K562 (cell line): ENCODE data around the gene LDLR. TPM values are rescaled to one million over a fixed set of nuclear protein-coding genes. Genes with fewer than 3 reads are reported as not detected.

Experiments used
- ATAC-seq: fragments of 200-7000 bp; cut with Tn5 transposase; 3 replicates; pipeline ENCODE4 v1.9.1; 2020; ENCODE audit warnings: moderate library complexity
- BruUV-seq: library from RNA; stranded (reverse); fragments of 400-500 nt; replicated peaks from 2 replicates; lab custom pipeline; 2021; lab: Mats Ljungman, UMichigan
- CTCF ChIA-PET: fragments of 300-600 bp; formaldehyde crosslinking; extraction: SDS; loops from one replicate; lab custom pipeline; 2021; ENCODE audit warnings: low intra/inter-chr PET ratio; lab: Yijun Ruan, JAX
- POLR2A ChIA-PET: fragments of 300-600, 350-650 bp; sonication (Branson Sonifier 250); formaldehyde crosslinking; extraction: SDS; loops from one replicate; lab custom pipeline; 2021; ENCODE audit warnings: antibody characterized with exemption, inconsistent platforms; lab: Yijun Ruan, JAX
- DNase-seq, 4 experiments: peaks; one replicate each; pipeline versions ENCODE4 v3.0.0 to v3.0.0-alpha.2; 2011 to 2018; ENCODE audit warnings: low spot score in 3 of 4, mixed read lengths in 3 of 4; ENCODE audit errors: extremely low read depth in 1 of 4
- FAIRE-seq: peaks from 2 replicates; lab custom pipeline; 2011; peaks lifted over from hg19 to GRCh38; lab: Jason Lieb, UNC
- H2AFZ ChIP-seq: 2 replicates; pipeline ENCODE4 v1.6.0; 2011; ENCODE audit warnings: low read depth, low read length, control low read depth, inconsistent platforms
- H3K27ac ChIP-seq: fragments of 200-600 bp; 3 replicates; pipeline ENCODE4 v1.8.0; 2011; ENCODE audit warnings: low read depth, mild to moderate bottlenecking, control low read depth, inconsistent platforms, low read length, moderate library complexity, mixed read lengths; ENCODE audit errors: extremely low read depth
- H3K27me3 ChIP-seq, 2 experiments: fragments of 300-600 bp in 1 of 2; 2 replicates in 1 of 2; 3 replicates in 1 of 2; pipeline versions ENCODE4 v1.6.0 to v1.8.0; 2011; ENCODE audit warnings: inconsistent platforms in 2 of 2, low read length in 2 of 2, mild to moderate bottlenecking in 1 of 2, mixed read lengths in 1 of 2, moderate library complexity in 1 of 2; ENCODE audit not compliant: control insufficient read depth in 2 of 2, insufficient read depth in 2 of 2
- H3K36me3 ChIP-seq: fragments of 300-600 bp; 3 replicates; pipeline ENCODE4 v1.8.0; 2011; ENCODE audit warnings: mild to moderate bottlenecking, low read length, inconsistent platforms; ENCODE audit not compliant: control insufficient read depth, insufficient read depth
- H3K4me1 ChIP-seq, 2 experiments: fragments of 200-600 bp in 1 of 2; replicated peaks in 1 of 2; 2 replicates in 1 of 2; 3 replicates in 1 of 2; pipeline versions ENCODE4 v1.5.1 to v1.8.0; 2011; ENCODE audit warnings: inconsistent platforms in 2 of 2, low read length in 2 of 2, mild to moderate bottlenecking in 1 of 2, mixed read lengths in 1 of 2, moderate library complexity in 1 of 2; ENCODE audit not compliant: control insufficient read depth in 2 of 2, insufficient read depth in 2 of 2
- H3K4me2 ChIP-seq: 2 replicates; pipeline ENCODE4 v1.6.1; 2011; ENCODE audit warnings: low read length, control low read depth, inconsistent platforms, mixed read lengths; ENCODE audit not compliant: insufficient read depth
- H3K4me3 ChIP-seq: fragments of 200-600 bp; sonication (generic), shearing (Covaris generic); 2 replicates; pipeline ENCODE4 v1.5.1; 2016; ENCODE audit warnings: control low read depth, inconsistent platforms
- H3K79me2 ChIP-seq: fragments of 200-600 bp; 3 replicates; pipeline ENCODE4 v1.8.0; 2011; ENCODE audit warnings: low read length, inconsistent platforms; ENCODE audit not compliant: control insufficient read depth, insufficient read depth
- H3K9ac ChIP-seq, 2 experiments: 2 replicates each; pipeline versions ENCODE4 v1.6.0 to v1.6.1; 2011; ENCODE audit warnings: low read depth in 2 of 2, low read length in 2 of 2, control low read depth in 1 of 2, inconsistent platforms in 1 of 2, mild to moderate bottlenecking in 1 of 2, mixed read lengths in 1 of 2; ENCODE audit not compliant: insufficient read depth in 1 of 2
- H3K9me1 ChIP-seq: one replicate; pipeline ENCODE4 v1.6.0; 2011; ENCODE audit warnings: inconsistent platforms, mild to moderate bottlenecking, low read length, moderate library complexity; ENCODE audit not compliant: control insufficient read depth, insufficient read depth
- H3K9me3 ChIP-seq: replicated peaks from 2 replicates; pipeline ENCODE4 v1.5.1; 2011; ENCODE audit warnings: low read depth, low read length, inconsistent platforms; ENCODE audit not compliant: control insufficient read depth, insufficient read depth
- H4K20me1 ChIP-seq: replicated peaks from 2 replicates; pipeline ENCODE4 v1.6.1; 2011; ENCODE audit warnings: low read length, inconsistent platforms, mixed read lengths; ENCODE audit not compliant: control insufficient read depth, insufficient read depth
- E2F8 ChIP-seq: fragments of 450-650 bp; IDR thresholded peaks from 2 replicates; pipeline ENCODE4 v1.7.1; 2018; ENCODE audit warnings: mild to moderate bottlenecking, low read depth; ENCODE audit not compliant: partially characterized antibody
- REST ChIP-seq, 2 experiments: fragments of 450-650 bp; formaldehyde crosslinking in 1 of 2; IDR thresholded peaks; 2 replicates each; pipeline versions ENCODE4 v1.4.0 to v1.6.1; 2014 to 2020; ENCODE audit warnings: mild to moderate bottlenecking in 2 of 2, borderline replicate concordance in 1 of 2, low read depth in 1 of 2
- SIX5 ChIP-seq, 2 experiments: IDR thresholded peaks; 2 replicates each; pipeline ENCODE4 v1.6.1; 2011; ENCODE audit warnings: low read length in 2 of 2, borderline replicate concordance in 1 of 2, low read depth in 1 of 2, mild to moderate bottlenecking in 1 of 2, moderate library complexity in 1 of 2; ENCODE audit not compliant: insufficient read depth in 1 of 2
- ZNF165 ChIP-seq: fragments of 250-450 bp; sonication (Bioruptor Pico); IDR thresholded peaks from 2 replicates; pipeline ENCODE4 v1.4.0; 2020; ENCODE audit warnings: borderline replicate concordance
- ZNF584 ChIP-seq: fragments of 200-800 bp; sonication (Bioruptor generic); IDR thresholded peaks from 2 replicates; pipeline ENCODE4 v1.6.1; 2016; ENCODE audit warnings: low read depth, mild to moderate bottlenecking, missing genetic modification characterization, missing compliant biosample characterization
- ZNF655 ChIP-seq: fragments of 250-450 bp; sonication (Bioruptor Pico); IDR thresholded peaks from 2 replicates; pipeline ENCODE4 v1.5.0; 2021
- ZNF695 ChIP-seq: fragments of 450-650 bp; formaldehyde crosslinking; IDR thresholded peaks from 2 replicates; pipeline ENCODE4 v1.4.0; 2020; ENCODE audit warnings: mild to moderate bottlenecking, moderate library complexity
- WGBS: fragments of 100-300 bp; shearing (Covaris generic); methylation state at CpG from one replicate; pipeline ENCODE4 v1.1.6; 2016; ENCODE audit warnings: low coverage, mixed read lengths; ENCODE audit not compliant: insufficient coverage; ENCODE audit errors: missing lambda C conversion rate; 5-methylcytosine and 5-hydroxymethylcytosine counted together
- in situ Hi-C: fragments of 300-500 bp; cut with MboI; formaldehyde crosslinking; loops from 4 replicates; pipeline ENCODE4 v1.15.0; 2018; ENCODE audit warnings: inconsistent platforms, mixed read lengths
- intact Hi-C: fragments of 100-400 bp; cut with micrococcal nuclease; formaldehyde crosslinking; loops from 2 replicates; pipeline ENCODE4 v1.14.2; 2022
- polyA plus RNA-seq, 8 experiments: library from polyadenylated mRNA; depleted of rRNA in 4 of 8; stranded (reverse) in 5 of 8; unstranded in 3 of 8; fragments of >200 nt; fragmentation: Nextera tagmentation in 2 of 8; fragmentation: Illumina TruSeq in 1 of 8; extraction: Ambion mirVana in 2 of 8; extraction: Trizol in 1 of 8; gene quantifications; 2 replicates each; pipeline versions ENCODE4 v1.2.1 to v1.2.3, GENCODE V29; 2011 to 2014; ENCODE audit warnings: inconsistent platforms in 1 of 8, missing spikeins in 1 of 8
- total RNA-seq, 7 experiments: library from RNA; depleted of rRNA in 6 of 7; stranded (reverse); fragments of >200 nt in 6 of 7; fragmentation: Illumina TruSeq in 2 of 7; extraction: Trizol in 2 of 7; gene quantifications; 2 replicates each; pipeline versions ENCODE4 v1.2.1 to v1.2.3, GENCODE V29; 2011 to 2021; ENCODE audit warnings: low replicate concordance in 1 of 7

Gene LDLR
- total and polyA plus RNA-seq, 9 of the 15 experiments (the other 6 are each of a cell fraction or from before 2014, with no cell fraction given), result 19.9 to 114 (median 56.3) TPM

- H3K36me3 ChIP-seq, result peaks cover 33% of the 10 kb centered on the region; the same call in 2 of the 3 replicates
- intact Hi-C loops (no loop called here), in situ Hi-C loops (no loop called here)
- H3K9me1 ChIP-seq, result no peaks in the 10 kb centered on the region
- no peak overlapping the region for H3K27ac ChIP-seq
- peaks cover 0 to 3% of the 10 kb centered on the region in 2 experiments; a peak in 2 of 5 replicates for H3K4me1 ChIP-seq
- FAIRE-seq (no peak), DNase-seq (no peak), ATAC-seq (no peak)
- no TSS peak for BruUV-seq
- H3K9me3 ChIP-seq, result no peaks in the 10 kb centered on the region
- WGBS, result 85% methylated on average over 25 of the region's 26 CpGs
- H3K79me2 ChIP-seq, result no peaks in the 10 kb centered on the region
- no peak overlapping the region for H3K4me2 ChIP-seq
- H3K27me3 ChIP-seq, result no peaks in the 10 kb centered on the region
- no peaks in the 10 kb centered on the region for H4K20me1 ChIP-seq
- POLR2A ChIA-PET, result interaction anchor here (0.6 to 1.5 kb wide), 3 partner anchors 14 to 246 kb away, joined by 3 to 5 read pairs (median 3); no protein-coding TSS in a partner anchor
- CTCF ChIA-PET, result no interaction called here
- no peak overlapping the region for H3K9ac ChIP-seq
- no peak overlapping the region for H3K4me3 ChIP-seq
- no peak overlapping the region for H2AFZ ChIP-seq
- no peak for TF ChIP-seq REST (IDR thresholded peaks at IDR 0.05; ENCODE audit: borderline replicate concordance)
- no peak for TF ChIP-seq REST (CRISPR knock-in tag; IDR thresholded peaks at IDR 0.05; ENCODE audit: low read depth)
- TF ChIP-seq SIX5 (IDR thresholded peaks at IDR 0.05; ENCODE audit: borderline replicate concordance in 1 of 2, insufficient read depth in 1 of 2, low read depth in 1 of 2, low read length in 2 of 2), result no peak
- TF ChIP-seq E2F8, result no peak
- no peak for TF ChIP-seq ZNF165
- TF ChIP-seq ZNF695 (CRISPR knock-in tag), result no peak
- TF ChIP-seq ZNF655 (CRISPR knock-in tag), result no peak
- TF ChIP-seq ZNF584 (CRISPR knock-in tag), result no peak
Observed at GRCh38 chr19:11166281-11167142, 77.2 kb downstream of the LDLR start.
